LNCAP (cell line): ENCODE data around the gene ITPKB.

Experiments
- CTCF ChIP-seq: fragments of 450-650 bp; IDR thresholded peaks from 2 replicates; pipeline ENCODE4 v1.5.1; 2017; ENCODE audit warnings: mild to moderate bottlenecking

ITPKB gene

DNA sequence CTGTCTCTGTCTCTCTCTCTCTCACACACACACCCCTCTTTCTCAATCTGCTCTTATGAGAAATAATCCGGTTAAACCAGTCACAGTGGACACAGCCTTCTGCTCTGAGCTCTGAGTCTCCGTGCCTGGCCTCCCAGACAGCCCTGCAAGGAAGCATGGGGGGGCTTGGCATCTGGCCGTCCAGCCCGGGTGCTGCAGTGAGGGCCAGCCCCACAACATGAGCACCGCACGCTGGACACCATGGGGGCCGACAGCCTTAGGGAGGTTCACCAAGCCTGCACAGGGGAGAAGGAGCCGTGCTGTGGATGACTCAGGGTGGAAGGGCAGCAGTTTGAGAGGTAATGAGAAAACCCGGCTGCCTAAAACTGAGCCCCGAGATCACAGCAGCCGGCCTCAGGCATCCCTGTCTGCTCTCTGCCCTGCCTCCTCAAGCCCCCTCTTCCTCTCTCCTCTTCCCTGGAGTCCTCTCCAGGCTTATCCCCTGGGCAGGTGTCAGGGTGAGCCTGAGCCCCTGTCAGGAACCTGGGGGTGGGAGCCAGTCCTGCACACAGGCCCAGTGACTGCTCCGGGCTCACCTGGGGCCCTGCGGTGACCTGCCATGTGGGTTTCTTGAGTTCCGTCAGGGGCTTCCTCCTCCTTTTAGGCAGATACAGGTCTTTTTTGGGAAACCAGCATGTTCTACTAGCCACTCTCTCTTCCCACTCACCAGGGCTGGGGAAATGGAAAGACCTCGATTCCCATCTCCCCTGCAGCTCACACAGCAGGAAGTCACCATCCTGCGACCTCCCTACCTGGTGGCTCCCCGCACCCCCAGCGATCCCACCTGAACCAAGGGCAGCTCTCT, 92.8 kb downstream of the ITPKB start:
- no peak for TF ChIP-seq CTCF

DNA sequence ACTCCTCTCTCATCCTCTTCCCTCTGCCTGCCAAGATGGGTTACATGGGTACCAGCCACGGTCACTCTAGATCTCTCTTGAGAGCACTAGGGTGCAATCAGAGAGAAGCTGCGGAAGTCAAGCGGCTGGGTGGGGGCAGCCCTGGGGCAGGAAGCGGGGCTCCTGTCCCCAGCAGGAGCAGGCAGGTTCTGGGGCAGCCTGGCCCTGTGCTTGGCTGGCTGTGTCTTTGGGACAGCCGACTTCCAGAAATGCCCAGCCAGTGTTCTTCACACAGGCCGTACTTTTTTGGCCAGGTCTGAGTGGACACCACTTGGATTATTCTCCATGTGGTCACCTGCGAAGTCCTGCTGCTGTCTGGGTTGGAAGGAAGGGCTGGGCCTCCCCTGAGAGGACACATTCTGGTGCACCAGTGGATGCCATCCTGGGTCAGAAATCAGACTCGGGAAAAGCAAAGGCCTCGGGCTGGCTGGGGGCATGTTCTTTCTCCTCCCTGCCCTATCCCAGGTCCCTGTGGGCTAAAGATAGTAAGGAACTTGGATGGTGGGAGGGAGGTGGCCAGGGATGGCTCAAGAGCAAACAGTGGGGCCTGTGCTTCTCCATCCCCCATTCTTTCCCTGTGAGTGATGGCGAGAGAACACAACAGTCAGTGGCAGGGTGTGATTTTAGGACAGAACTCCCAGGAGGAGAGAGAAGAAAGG, 93.7 kb downstream of the ITPKB start:
- TF ChIP-seq CTCF = no peak

- no peak for TF ChIP-seq CTCF
Observed at GRCh38 chr1:226644541-226645176, 94.4 kb downstream of the ITPKB start.

- no peak for TF ChIP-seq CTCF
Observed at GRCh38 chr1:226643611-226644540, 95.2 kb downstream of the ITPKB start.

DNA sequence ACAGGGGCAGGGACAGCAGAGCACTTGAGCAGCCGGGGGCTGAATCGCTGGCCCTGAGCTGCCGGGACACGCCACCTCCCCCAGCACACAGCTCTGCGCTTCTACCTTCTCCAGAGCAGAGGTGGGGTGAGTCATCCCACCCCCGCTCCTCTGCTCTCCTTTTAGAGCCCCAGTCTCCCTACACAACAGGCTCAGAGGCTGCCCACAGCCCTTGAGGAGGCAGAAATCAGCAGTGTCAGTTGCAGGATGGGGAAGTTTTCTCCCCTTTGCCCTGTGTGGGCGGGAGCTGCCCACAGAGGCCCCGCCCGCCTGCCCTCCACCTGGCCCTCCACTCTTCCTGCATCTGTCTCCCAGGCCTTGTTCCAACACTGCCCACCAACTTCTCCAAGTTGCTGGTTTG, 95.9 kb downstream of the ITPKB start:
- no peak for TF ChIP-seq CTCF

- no peak for TF ChIP-seq CTCF
Observed at GRCh38 chr1:226642421-226642820, 96.7 kb downstream of the ITPKB start.

GRCh38 chr1:226641671-226642231, 97.3 kb downstream of the ITPKB start:
- TF ChIP-seq CTCF = no peak
